OCI-LY7 (cell line): Measurements from ENCODE around the gene ITGA8.

Source experiments
- CTCF ChIP-seq: fragments of 200-600 bp; sonication (generic); conservative IDR thresholded peaks from 2 replicates; pipeline ENCODE4 v1.5.1; 2014; ENCODE audit warnings: mild to moderate bottlenecking, antibody characterized with exemption, low read length, moderate library complexity, mixed read lengths
- EZH2phosphoT487 ChIP-seq: fragments of 200-600 bp; sonication (generic); IDR thresholded peaks from 2 replicates; pipeline ENCODE4 v1.6.1; 2018; ENCODE audit warnings: low read depth, borderline replicate concordance, mild to moderate bottlenecking, mixed run types, antibody characterized with exemption, low read length, moderate library complexity, mixed read lengths

GRCh38 chr10:15570738-15571339, 148.9 kb downstream of the ITGA8 start:
- TF ChIP-seq CTCF (no peak), EZH2phosphoT487 (no peak)
